Measurements from ENCODE around the gene NSD1. TPM values are rescaled to one million over a fixed set of nuclear protein-coding genes. Genes with fewer than 3 reads are reported as not detected.

Gene NSD1
- total and polyA plus RNA-seq, 9 of the 15 experiments (the other 6 are each of a cell fraction or from before 2014, with no cell fraction given), result 3.8 to 51.0 (median 24.7) TPM

DNA sequence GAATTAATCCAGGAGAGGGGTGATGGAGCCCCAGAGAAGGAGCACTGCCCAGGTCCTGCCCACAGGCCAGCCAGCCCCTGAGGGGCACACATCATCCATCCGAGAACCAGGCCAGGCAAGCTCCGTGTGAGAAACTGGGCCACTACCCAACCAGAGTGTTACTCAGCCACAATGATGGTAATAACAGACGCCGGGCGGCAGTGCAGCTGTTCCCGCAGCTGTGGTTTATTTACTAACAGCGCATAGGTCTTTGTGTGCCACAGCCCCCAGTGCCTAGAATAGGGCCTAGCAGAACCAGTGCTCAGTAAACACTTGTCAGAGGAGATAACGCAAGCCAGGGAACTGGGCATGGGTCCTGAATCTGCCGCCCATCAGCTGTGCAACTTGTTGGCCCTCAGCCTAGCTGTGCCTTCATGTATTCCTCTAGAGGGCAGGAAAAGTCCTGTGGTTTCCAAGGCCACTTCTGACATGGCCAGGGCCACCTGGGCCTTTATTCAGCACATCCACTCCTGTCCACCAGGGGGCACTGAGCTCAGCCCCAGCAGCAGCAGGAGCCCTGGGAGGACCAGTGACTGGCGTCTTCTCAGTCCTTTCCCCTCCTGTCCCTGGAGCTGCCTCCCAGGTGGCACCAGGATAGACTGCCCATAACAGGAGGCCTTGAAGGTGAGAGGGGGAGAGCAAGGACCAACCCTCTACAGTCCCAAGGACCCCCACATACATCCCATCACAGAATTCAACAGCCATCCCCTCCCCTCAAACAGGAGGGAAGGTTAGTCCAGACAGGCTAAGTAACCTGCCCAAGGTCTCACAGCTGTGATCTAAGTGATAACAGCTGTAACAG is 176.0 kb downstream of the NSD1 start (continued):
- no peak for TF ChIP-seq NCOA1 (IDR thresholded peaks at IDR 0.05; ENCODE audit: low read depth)
- TF ChIP-seq, protein P1, sequence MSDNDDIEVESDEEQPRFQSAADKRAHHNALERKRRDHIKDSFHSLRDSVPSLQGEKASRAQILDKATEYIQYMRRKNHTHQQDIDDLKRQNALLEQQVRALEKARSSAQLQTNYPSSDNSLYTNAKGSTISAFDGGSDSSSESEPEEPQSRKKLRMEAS (CRISPR knock-in tag; IDR thresholded peaks at IDR 0.05), result 0 out of 2 replicates have a peak, but pooled peaks have one; percentile 56
- TF ChIP-seq FOXJ2 (tag; IDR thresholded peaks at IDR 0.05), result no peak
- TF ChIP-seq, protein P2, sequence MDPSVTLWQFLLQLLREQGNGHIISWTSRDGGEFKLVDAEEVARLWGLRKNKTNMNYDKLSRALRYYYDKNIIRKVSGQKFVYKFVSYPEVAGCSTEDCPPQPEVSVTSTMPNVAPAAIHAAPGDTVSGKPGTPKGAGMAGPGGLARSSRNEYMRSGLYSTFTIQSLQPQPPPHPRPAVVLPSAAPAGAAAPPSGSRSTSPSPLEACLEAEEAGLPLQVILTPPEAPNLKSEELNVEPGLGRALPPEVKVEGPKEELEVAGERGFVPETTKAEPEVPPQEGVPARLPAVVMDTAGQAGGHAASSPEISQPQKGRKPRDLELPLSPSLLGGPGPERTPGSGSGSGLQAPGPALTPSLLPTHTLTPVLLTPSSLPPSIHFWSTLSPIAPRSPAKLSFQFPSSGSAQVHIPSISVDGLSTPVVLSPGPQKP (CRISPR knock-in tag; IDR thresholded peaks at IDR 0.05), result no peak
- TF ChIP-seq, protein P3, sequence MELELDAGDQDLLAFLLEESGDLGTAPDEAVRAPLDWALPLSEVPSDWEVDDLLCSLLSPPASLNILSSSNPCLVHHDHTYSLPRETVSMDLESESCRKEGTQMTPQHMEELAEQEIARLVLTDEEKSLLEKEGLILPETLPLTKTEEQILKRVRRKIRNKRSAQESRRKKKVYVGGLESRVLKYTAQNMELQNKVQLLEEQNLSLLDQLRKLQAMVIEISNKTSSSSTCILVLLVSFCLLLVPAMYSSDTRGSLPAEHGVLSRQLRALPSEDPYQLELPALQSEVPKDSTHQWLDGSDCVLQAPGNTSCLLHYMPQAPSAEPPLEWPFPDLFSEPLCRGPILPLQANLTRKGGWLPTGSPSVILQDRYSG (tag; conservative IDR thresholded peaks at IDR 0.05; ENCODE audit: low read depth), result no peak
- TF ChIP-seq EP400 (IDR thresholded peaks at IDR 0.05), result no peak
- no peak for TF ChIP-seq SMARCE1 (IDR thresholded peaks at IDR 0.05)
- TF ChIP-seq FOXA1 (IDR thresholded peaks at IDR 0.05; ENCODE audit: borderline replicate concordance), result no peak
- TF ChIP-seq, protein P4, sequence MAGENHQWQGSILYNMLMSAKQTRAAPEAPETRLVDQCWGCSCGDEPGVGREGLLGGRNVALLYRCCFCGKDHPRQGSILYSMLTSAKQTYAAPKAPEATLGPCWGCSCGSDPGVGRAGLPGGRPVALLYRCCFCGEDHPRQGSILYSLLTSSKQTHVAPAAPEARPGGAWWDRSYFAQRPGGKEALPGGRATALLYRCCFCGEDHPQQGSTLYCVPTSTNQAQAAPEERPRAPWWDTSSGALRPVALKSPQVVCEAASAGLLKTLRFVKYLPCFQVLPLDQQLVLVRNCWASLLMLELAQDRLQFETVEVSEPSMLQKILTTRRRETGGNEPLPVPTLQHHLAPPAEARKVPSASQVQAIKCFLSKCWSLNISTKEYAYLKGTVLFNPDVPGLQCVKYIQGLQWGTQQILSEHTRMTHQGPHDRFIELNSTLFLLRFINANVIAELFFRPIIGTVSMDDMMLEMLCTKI (IDR thresholded peaks at IDR 0.05; ENCODE audit: partially characterized antibody), result no peak
- TF ChIP-seq RBM15 (IDR thresholded peaks at IDR 0.05; ENCODE audit: insufficient read depth, low read length), result no peak
- TF ChIP-seq, protein P5, sequence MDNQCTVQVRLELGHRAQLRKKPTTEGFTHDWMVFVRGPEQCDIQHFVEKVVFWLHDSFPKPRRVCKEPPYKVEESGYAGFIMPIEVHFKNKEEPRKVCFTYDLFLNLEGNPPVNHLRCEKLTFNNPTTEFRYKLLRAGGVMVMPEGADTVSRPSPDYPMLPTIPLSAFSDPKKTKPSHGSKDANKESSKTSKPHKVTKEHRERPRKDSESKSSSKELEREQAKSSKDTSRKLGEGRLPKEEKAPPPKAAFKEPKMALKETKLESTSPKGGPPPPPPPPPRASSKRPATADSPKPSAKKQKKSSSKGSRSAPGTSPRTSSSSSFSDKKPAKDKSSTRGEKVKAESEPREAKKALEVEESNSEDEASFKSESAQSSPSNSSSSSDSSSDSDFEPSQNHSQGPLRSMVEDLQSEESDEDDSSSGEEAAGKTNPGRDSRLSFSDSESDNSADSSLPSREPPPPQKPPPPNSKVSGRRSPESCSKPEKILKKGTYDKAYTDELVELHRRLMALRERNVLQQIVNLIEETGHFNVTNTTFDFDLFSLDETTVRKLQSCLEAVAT (IDR thresholded peaks at IDR 0.05), result no peak
- TF ChIP-seq BHLHE40 (IDR thresholded peaks at IDR 0.05; ENCODE audit: low read length), result no peak
- TF ChIP-seq JUND (IDR thresholded peaks at IDR 0.05; ENCODE audit: borderline replicate concordance, low read depth, low read length), result peak; percentile 34; the same call in 1 of the 2 replicates
- no peak; the same call in 2 of the 3 replicates for TF ChIP-seq JUND (tag; IDR thresholded peaks at IDR 0.05; ENCODE audit: borderline replicate concordance, low read depth, low read length)
- TF ChIP-seq NCOR1 (IDR thresholded peaks at IDR 0.05), result no peak
- TF ChIP-seq MTA1 (IDR thresholded peaks at IDR 0.05; ENCODE audit: borderline replicate concordance), result no peak
- no peak for TF ChIP-seq HDAC3 (IDR thresholded peaks at IDR 0.05; ENCODE audit: borderline replicate concordance, partially characterized antibody)
- TF ChIP-seq, protein P6, sequence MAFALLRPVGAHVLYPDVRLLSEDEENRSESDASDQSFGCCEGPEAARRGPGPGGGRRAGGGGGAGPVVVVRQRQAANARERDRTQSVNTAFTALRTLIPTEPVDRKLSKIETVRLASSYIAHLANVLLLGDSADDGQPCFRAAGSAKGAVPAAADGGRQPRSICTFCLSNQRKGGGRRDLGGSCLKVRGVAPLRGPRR (CRISPR knock-in tag; IDR thresholded peaks at IDR 0.05), result no peak
- TF ChIP-seq, protein P7, sequence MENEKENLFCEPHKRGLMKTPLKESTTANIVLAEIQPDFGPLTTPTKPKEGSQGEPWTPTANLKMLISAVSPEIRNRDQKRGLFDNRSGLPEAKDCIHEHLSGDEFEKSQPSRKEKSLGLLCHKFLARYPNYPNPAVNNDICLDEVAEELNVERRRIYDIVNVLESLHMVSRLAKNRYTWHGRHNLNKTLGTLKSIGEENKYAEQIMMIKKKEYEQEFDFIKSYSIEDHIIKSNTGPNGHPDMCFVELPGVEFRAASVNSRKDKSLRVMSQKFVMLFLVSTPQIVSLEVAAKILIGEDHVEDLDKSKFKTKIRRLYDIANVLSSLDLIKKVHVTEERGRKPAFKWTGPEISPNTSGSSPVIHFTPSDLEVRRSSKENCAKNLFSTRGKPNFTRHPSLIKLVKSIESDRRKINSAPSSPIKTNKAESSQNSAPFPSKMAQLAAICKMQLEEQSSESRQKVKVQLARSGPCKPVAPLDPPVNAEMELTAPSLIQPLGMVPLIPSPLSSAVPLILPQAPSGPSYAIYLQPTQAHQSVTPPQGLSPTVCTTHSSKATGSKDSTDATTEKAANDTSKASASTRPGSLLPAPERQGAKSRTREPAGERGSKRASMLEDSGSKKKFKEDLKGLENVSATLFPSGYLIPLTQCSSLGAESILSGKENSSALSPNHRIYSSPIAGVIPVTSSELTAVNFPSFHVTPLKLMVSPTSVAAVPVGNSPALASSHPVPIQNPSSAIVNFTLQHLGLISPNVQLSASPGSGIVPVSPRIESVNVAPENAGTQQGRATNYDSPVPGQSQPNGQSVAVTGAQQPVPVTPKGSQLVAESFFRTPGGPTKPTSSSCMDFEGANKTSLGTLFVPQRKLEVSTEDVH (IDR thresholded peaks at IDR 0.05; ENCODE audit: low read depth, partially characterized antibody), result no peak

All from K562 (cell line).